Measurements from ENCODE around the gene RPRD1B. TPM values are rescaled to one million over a fixed set of nuclear protein-coding genes. Genes with fewer than 3 reads are reported as not detected.

Gene RPRD1B
- total and polyA plus RNA-seq, 2 of the 13 experiments (the other 11 are each of a cell fraction or from before 2014, with no cell fraction given), result 31.1 to 41.5 TPM

- TF ChIP-seq HBP1 (CRISPR knock-in tag; IDR thresholded peaks at IDR 0.05; ENCODE audit: low read depth) (no peak), ZNF775 (CRISPR knock-in tag; IDR thresholded peaks at IDR 0.05; ENCODE audit: borderline replicate concordance) (no peak), ZNF335 (CRISPR knock-in tag; IDR thresholded peaks at IDR 0.05) (no peak), ERF (CRISPR knock-in tag; IDR thresholded peaks at IDR 0.05) (peak; percentile 59; the same call in 1 of the 2 replicates), GATAD2A (CRISPR knock-in tag; IDR thresholded peaks at IDR 0.05) (peak; percentile 30; the same call in 1 of the 2 replicates), ZNF761 (CRISPR knock-in tag; conservative IDR thresholded peaks at IDR 0.05) (no peak), USF2 (IDR thresholded peaks at IDR 0.05; ENCODE audit: low read depth, low read length) (no peak), USF2 (CRISPR knock-in tag; IDR thresholded peaks at IDR 0.05; ENCODE audit: borderline replicate concordance) (no peak), TGIF2 (CRISPR knock-in tag; IDR thresholded peaks at IDR 0.05) (no peak), CHD2 (IDR thresholded peaks at IDR 0.05; ENCODE audit: low read depth, low read length) (no peak), ZNF501 (CRISPR knock-in tag; IDR thresholded peaks at IDR 0.05) (peak; percentile 75), NONO (IDR thresholded peaks at IDR 0.05) (no peak), NONO (CRISPR knock-in tag; conservative IDR thresholded peaks at IDR 0.05) (no peak), FOXO1 (CRISPR knock-in tag; IDR thresholded peaks at IDR 0.05) (0 out of 2 replicates have a peak, but pooled peaks have one; percentile 13), TRIM24 (CRISPR knock-in tag; IDR thresholded peaks at IDR 0.05) (no peak), ZNF639 (CRISPR knock-in tag; conservative IDR thresholded peaks at IDR 0.05) (no peak), SRY (CRISPR knock-in tag; IDR thresholded peaks at IDR 0.05) (no peak), TEAD3 (CRISPR knock-in tag; optimal IDR thresholded peaks at IDR 0.05; ENCODE audit: borderline replicate concordance) (peak; percentile 73), HOMEZ (CRISPR knock-in tag; IDR thresholded peaks at IDR 0.05; ENCODE audit: low read depth) (0 out of 2 replicates have a peak, but pooled peaks have one; percentile 28), SAFB2 (CRISPR knock-in tag; IDR thresholded peaks at IDR 0.05; ENCODE audit: borderline replicate concordance, low read depth) (no peak), ZNF740 (CRISPR knock-in tag; IDR thresholded peaks at IDR 0.05) (no peak), ZNF567 (CRISPR knock-in tag; IDR thresholded peaks at IDR 0.05; ENCODE audit: borderline replicate concordance) (no peak), ATF4 (CRISPR knock-in tag; IDR thresholded peaks at IDR 0.05) (no peak), ZNF562 (CRISPR knock-in tag; IDR thresholded peaks at IDR 0.05; ENCODE audit: borderline replicate concordance) (no peak)
Observed at GRCh38 chr20:38057351-38057972, 23.9 kb downstream of the RPRD1B start (continued).
